ENCODE data around the gene ZNF823. TPM values are rescaled to one million over a fixed set of nuclear protein-coding genes. Genes with fewer than 3 reads are reported as not detected.
A peak's percentile ranks its signal among the peaks of the same experiment; 100 is the strongest.

ZNF823 gene
- total RNA-seq, 4 donors from 2014 or later = 3.1 to 6.7 (median 5.0) TPM

GRCh38 chr19:11745869-11746268, 7.1 kb upstream of the ZNF823 start:
- H3K36me3 ChIP-seq = no peaks in the 10 kb centered on the region
- no peak for DNase-seq (ENCODE audit: extremely low spot score)
- no peak overlapping the region for H3K4me3 ChIP-seq
- no peaks in the 10 kb centered on the region for H3K27me3 ChIP-seq
- H3K4me1 ChIP-seq = no peaks in the 10 kb centered on the region
- TF ChIP-seq EP300 (IDR thresholded peaks at IDR 0.05) (no peak), POLR2A (IDR thresholded peaks at IDR 0.05; ENCODE audit: low read depth) (no peak)
- intact Hi-C loops (cut with DNase I) = no loop called here
- H3K9me3 ChIP-seq = peaks cover 0 to 26% (median 15%) of the 10 kb centered on the region in 4 donors
- H3K27ac ChIP-seq (replicated peaks in 1 of 4) = no peak overlapping the region

GRCh38 chr19:11737964-11738745, 591 bp downstream of the ZNF823 start:
- no peaks in the 10 kb centered on the region for H3K9me3 ChIP-seq
- H3K4me1 ChIP-seq = peaks cover 10 to 27% (median 23%) of the 10 kb centered on the region in 4 donors
- H3K27me3 ChIP-seq = no peaks in the 10 kb centered on the region
- H3K27ac ChIP-seq (replicated peaks in 1 of 4) = peak overlapping the region; percentile 89 to 96 (median 92)
- intact Hi-C loops (cut with DNase I) = loop anchor here (2.0 to 5.0 kb wide), 2 partner anchors 29 to 41 kb away; partner anchors contain the start of gene ZNF441
- TF ChIP-seq POLR2AphosphoS5 (IDR thresholded peaks at IDR 0.05) (peak in 1 of 2 donors; percentile 47), POLR2A (IDR thresholded peaks at IDR 0.05; ENCODE audit: low read depth) (no peak)
- 0% methylated on average over 11 of the region's 52 CpGs for WGBS
- H3K36me3 ChIP-seq = no peaks in the 10 kb centered on the region
- peak overlapping the region; percentile 87 to 99 (median 98) for H3K4me3 ChIP-seq
- DNase-seq (ENCODE audit: extremely low spot score) = no peak

GRCh38 chr19:11736696-11737095, 2.0 kb downstream of the ZNF823 start:
- Histone ChIP-seq H3K4me3 (no peak overlapping the region), H3K4me1 (peaks cover 10 to 27% (median 23%) of the 10 kb centered on the region in 4 donors), H3K27me3 (no peaks in the 10 kb centered on the region), H3K36me3 (no peaks in the 10 kb centered on the region), H3K9me3 (no peaks in the 10 kb centered on the region), H3K27ac (replicated peaks in 1 of 4) (no peak overlapping the region)
- no peak for DNase-seq (ENCODE audit: extremely low spot score)
- 48% methylated on average over 2 of the region's 2 CpGs for WGBS
- TF ChIP-seq EP300 (IDR thresholded peaks at IDR 0.05) = no peak
- no peak for TF ChIP-seq POLR2A (IDR thresholded peaks at IDR 0.05; ENCODE audit: low read depth)
- TF ChIP-seq CTCF (IDR thresholded peaks at IDR 0.05) = no peak
- no peak for TF ChIP-seq POLR2AphosphoS5 (IDR thresholded peaks at IDR 0.05)
- intact Hi-C loops (cut with DNase I) = loop anchor here (5.0 kb wide), 1 partner anchor 39 kb away; no protein-coding TSS in a partner anchor

- H3K9me3 ChIP-seq = no peaks in the 10 kb centered on the region
- H3K4me3 ChIP-seq = no peak overlapping the region
- H3K27ac ChIP-seq (replicated peaks in 1 of 4) = no peak overlapping the region
- WGBS = 100% methylated on average over 1 of the region's 1 CpG
- no peaks in the 10 kb centered on the region for H3K27me3 ChIP-seq
- no peak for DNase-seq (ENCODE audit: extremely low spot score)
- intact Hi-C loops (cut with DNase I) = loop anchor here (5.0 kb wide), 1 partner anchor 38 kb away; no protein-coding TSS in a partner anchor
- H3K4me1 ChIP-seq = peaks cover 10 to 27% (median 23%) of the 10 kb centered on the region in 4 donors
- peaks cover 0 to 8% (median 0%) of the 10 kb centered on the region in 4 donors for H3K36me3 ChIP-seq
- TF ChIP-seq POLR2A (IDR thresholded peaks at IDR 0.05; ENCODE audit: low read depth) (no peak), POLR2AphosphoS5 (IDR thresholded peaks at IDR 0.05) (no peak), EP300 (IDR thresholded peaks at IDR 0.05) (no peak), CTCF (IDR thresholded peaks at IDR 0.05) (no peak)
Observed at GRCh38 chr19:11735375-11735774, 3.4 kb downstream of the ZNF823 start.

GRCh38 chr19:11729586-11729985, 9.2 kb downstream of the ZNF823 start:
- 88% methylated on average over 4 of the region's 4 CpGs for WGBS
- no peaks in the 10 kb centered on the region for H3K9me3 ChIP-seq
- H3K36me3 ChIP-seq = peaks cover 0 to 18% (median 9%) of the 10 kb centered on the region in 4 donors

More at GRCh38 chr19:11729586-11729985, 9.2 kb downstream of the ZNF823 start:
- Histone ChIP-seq H3K27me3 (no peaks in the 10 kb centered on the region), H3K4me1 (no peaks in the 10 kb centered on the region), H3K27ac (replicated peaks in 1 of 4) (no peak overlapping the region), H3K4me3 (no peak overlapping the region)
- TF ChIP-seq EP300 (IDR thresholded peaks at IDR 0.05) = no peak
- no peak for TF ChIP-seq POLR2A (IDR thresholded peaks at IDR 0.05; ENCODE audit: low read depth)
- no peak for TF ChIP-seq POLR2AphosphoS5 (IDR thresholded peaks at IDR 0.05)
- no peak for TF ChIP-seq CTCF (IDR thresholded peaks at IDR 0.05)
- no peak for DNase-seq (ENCODE audit: extremely low spot score)
- intact Hi-C loops (cut with DNase I) = no loop called here

All from esophagus muscularis mucosa (tissue), 4 donors.